Subcutaneous adipose tissue (tissue), 4 donors: ENCODE data around the gene KIAA1210. TPM values are rescaled to one million over a fixed set of nuclear protein-coding genes. Genes with fewer than 3 reads are reported as not detected.

Experiments
- CTCF ChIP-seq: fragments of 450-650 bp; IDR thresholded peaks from one replicate; pipeline ENCODE4 v1.5.1; 2016; ENCODE audit warnings: low read depth, mild to moderate bottlenecking, control low read depth, antibody characterized with exemption, moderate library complexity
- total RNA-seq, 4 donors: library from RNA; depleted of rRNA; stranded (reverse); fragments of >200 nt; gene quantifications; one replicate each; pipeline ENCODE4 v1.1.0, GENCODE V29; 2016

KIAA1210 gene
- total RNA-seq, result under 1 TPM in 2 of 4 donors, not detected in 2; under 0.01 TPM

GRCh38 chrX:119127650-119128049 lies at the start of gene KIAA1210:
Gene KIAA1210, minus strand, starts transcription at chrX:119127812. Its CDS starts 4,170 bp downstream, at chrX:119123642.
- TF ChIP-seq CTCF, result no peak

GRCh38 chrX:119177278-119177677 lies 49.7 kb upstream of the KIAA1210 start:
- no peak for TF ChIP-seq CTCF

GRCh38 chrX:119174900-119175299 lies 47.3 kb upstream of the KIAA1210 start:
- no peak for TF ChIP-seq CTCF

GRCh38 chrX:119168104-119168503 lies 40.5 kb upstream of the KIAA1210 start:
- no peak for TF ChIP-seq CTCF

GRCh38 chrX:119158226-119158625 lies 30.6 kb upstream of the KIAA1210 start:
- TF ChIP-seq CTCF, result no peak

GRCh38 chrX:119156241-119156640 lies 28.6 kb upstream of the KIAA1210 start:
- no peak for TF ChIP-seq CTCF

GRCh38 chrX:119155416-119156035 lies 27.9 kb upstream of the KIAA1210 start:
- TF ChIP-seq CTCF, result no peak
